Left ventricle myocardium inferior (tissue), 1 donor: Measurements from ENCODE around the gene FYB2. TPM values are rescaled to one million over a fixed set of nuclear protein-coding genes. Genes with fewer than 3 reads are reported as not detected.

ENCODE experiments used
- DNase-seq: peaks from one replicate; pipeline ENCODE4 v3.0.0-alpha.2; 2020
- H3K27ac ChIP-seq: fragments of 200-600 bp; replicated peaks from 2 replicates; pipeline ENCODE4 v1.8.0; 2021
- H3K27me3 ChIP-seq: fragments of 200-600 bp; 2 replicates; pipeline ENCODE4 v1.8.0; 2021; ENCODE audit warnings: low read depth
- H3K36me3 ChIP-seq: fragments of 200-600 bp; 2 replicates; pipeline ENCODE4 v1.8.0; 2021
- H3K4me1 ChIP-seq: fragments of 200-600 bp; 2 replicates; pipeline ENCODE4 v1.8.0; 2021
- H3K4me3 ChIP-seq: fragments of 200-600 bp; 2 replicates; pipeline ENCODE4 v1.8.0; 2021; ENCODE audit warnings: mild to moderate bottlenecking, moderate library complexity
- H3K9me3 ChIP-seq: fragments of 200-600 bp; replicated peaks from 2 replicates; pipeline ENCODE4 v1.8.0; 2021
- intact Hi-C: fragments of 100-400 bp; cut with micrococcal nuclease; formaldehyde crosslinking; loops from one replicate; pipeline ENCODE4 v1.11.0; 2022
- total RNA-seq: library from RNA; stranded (reverse); fragmentation: NEBNext Ultra II Directional; extraction: Animal tissue kit (Norgen Biotek cat#: 25700); gene quantifications from one replicate; pipeline ENCODE4 v1.2.1, GENCODE V29; 2021
- TF ChIP-seq, protein P1 (sequence below): fragments of 200-600 bp; IDR thresholded peaks from 2 replicates; pipeline ENCODE4 v1.8.0; 2021; ENCODE audit warnings: antibody characterized with exemption, mild to moderate bottlenecking, borderline replicate concordance
- donor health status: DM: no; HTN: yes; CAD: no; lungs with severe emphysema.

The FYB2 gene
- total RNA-seq, 1 donor from 2014 or later: 5.7 TPM

DNA sequence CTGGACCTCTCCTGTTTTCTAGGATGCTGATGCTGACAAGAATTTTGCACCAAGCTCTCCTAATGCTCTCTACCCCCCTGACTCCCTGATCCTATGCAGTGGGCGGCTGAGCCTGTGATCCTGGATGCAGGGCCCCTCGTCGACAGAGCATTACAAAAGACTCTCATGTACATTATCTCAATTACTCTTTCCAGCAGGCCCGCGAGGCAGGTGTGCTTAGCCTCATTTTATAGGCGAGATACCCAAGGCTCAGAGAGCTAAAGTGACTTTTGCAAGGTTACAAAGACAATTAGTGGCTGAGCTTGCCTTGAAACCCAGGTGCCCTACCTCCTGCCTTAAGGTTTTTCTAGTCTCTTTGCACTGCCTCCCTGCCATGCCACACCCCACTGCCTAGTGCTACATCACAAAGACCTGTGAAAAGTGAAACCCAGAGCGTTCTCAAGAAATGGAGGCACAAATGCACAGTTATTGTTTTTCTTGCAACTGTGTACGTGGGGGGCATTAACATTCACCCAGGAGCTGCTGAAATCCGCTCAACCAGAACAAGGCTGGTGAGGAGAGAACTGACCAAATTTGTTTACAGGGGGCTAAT is 25.4 kb upstream of the FYB2 start:
- no peak overlapping the region for H3K27ac ChIP-seq
- H3K27me3 ChIP-seq: peaks cover 31% of the 10 kb centered on the region
- no peaks in the 10 kb centered on the region for H3K4me1 ChIP-seq
- TF ChIP-seq, protein P1, sequence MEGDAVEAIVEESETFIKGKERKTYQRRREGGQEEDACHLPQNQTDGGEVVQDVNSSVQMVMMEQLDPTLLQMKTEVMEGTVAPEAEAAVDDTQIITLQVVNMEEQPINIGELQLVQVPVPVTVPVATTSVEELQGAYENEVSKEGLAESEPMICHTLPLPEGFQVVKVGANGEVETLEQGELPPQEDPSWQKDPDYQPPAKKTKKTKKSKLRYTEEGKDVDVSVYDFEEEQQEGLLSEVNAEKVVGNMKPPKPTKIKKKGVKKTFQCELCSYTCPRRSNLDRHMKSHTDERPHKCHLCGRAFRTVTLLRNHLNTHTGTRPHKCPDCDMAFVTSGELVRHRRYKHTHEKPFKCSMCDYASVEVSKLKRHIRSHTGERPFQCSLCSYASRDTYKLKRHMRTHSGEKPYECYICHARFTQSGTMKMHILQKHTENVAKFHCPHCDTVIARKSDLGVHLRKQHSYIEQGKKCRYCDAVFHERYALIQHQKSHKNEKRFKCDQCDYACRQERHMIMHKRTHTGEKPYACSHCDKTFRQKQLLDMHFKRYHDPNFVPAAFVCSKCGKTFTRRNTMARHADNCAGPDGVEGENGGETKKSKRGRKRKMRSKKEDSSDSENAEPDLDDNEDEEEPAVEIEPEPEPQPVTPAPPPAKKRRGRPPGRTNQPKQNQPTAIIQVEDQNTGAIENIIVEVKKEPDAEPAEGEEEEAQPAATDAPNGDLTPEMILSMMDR: no peak
- no peak overlapping the region for H3K4me3 ChIP-seq
- intact Hi-C loops: no loop called here
- DNase-seq: no peak
- peaks cover 4% of the 10 kb centered on the region for H3K9me3 ChIP-seq
- no peaks in the 10 kb centered on the region for H3K36me3 ChIP-seq

DNA sequence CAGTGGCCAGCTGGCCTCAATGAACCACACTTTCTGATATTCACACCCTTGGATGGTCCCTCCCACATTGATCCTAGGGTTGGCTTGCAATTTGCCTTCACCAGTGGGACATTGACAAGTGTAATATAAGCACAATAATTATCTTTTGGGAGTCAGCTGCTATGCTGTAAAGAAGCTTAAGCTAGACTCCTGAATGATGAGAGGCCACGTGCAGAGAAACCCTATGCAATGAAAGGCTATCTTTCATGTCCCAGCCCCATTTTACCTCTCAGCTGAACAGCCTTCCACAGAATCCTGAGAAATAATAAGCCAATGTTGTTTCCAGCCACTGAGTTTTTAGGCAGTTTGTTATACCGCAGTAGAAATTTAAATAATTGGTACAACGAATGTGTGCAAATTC is 24.3 kb upstream of the FYB2 start:
- TF ChIP-seq, protein P1: no peak
- Histone ChIP-seq H3K9me3 (peaks cover 9% of the 10 kb centered on the region), H3K27ac (no peak overlapping the region), H3K4me3 (no peak overlapping the region), H3K4me1 (no peaks in the 10 kb centered on the region), H3K27me3 (peaks cover 31% of the 10 kb centered on the region), H3K36me3 (no peaks in the 10 kb centered on the region)
- intact Hi-C loops: no loop called here
- no peak for DNase-seq

DNA sequence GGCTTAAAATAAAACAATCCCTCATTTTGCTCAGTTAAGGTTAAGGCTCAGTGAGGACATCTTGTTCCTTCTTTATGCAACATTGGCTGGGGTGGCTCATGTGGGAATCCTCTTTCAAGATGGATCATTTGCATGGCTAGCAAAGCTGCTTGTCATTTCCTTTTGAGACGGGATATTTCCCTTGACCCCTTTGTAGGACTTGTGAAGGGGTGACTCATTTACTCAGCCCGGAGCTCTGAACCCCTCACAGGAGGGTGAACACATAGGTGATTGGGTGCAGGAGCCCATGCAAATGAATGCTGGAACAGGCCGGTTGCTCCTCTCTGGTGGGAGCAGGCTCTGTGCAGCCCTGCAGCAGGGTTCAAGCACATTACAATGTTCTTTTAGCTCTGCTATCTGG is 19.6 kb upstream of the FYB2 start:
- H3K9me3 ChIP-seq: peaks cover 9% of the 10 kb centered on the region
- H3K4me1 ChIP-seq: no peaks in the 10 kb centered on the region
- no peaks in the 10 kb centered on the region for H3K36me3 ChIP-seq
- peaks cover 13% of the 10 kb centered on the region for H3K27me3 ChIP-seq
- intact Hi-C loops: no loop called here
- TF ChIP-seq, protein P1: no peak
- H3K27ac ChIP-seq: no peak overlapping the region
- DNase-seq: no peak
- no peak overlapping the region for H3K4me3 ChIP-seq

DNA sequence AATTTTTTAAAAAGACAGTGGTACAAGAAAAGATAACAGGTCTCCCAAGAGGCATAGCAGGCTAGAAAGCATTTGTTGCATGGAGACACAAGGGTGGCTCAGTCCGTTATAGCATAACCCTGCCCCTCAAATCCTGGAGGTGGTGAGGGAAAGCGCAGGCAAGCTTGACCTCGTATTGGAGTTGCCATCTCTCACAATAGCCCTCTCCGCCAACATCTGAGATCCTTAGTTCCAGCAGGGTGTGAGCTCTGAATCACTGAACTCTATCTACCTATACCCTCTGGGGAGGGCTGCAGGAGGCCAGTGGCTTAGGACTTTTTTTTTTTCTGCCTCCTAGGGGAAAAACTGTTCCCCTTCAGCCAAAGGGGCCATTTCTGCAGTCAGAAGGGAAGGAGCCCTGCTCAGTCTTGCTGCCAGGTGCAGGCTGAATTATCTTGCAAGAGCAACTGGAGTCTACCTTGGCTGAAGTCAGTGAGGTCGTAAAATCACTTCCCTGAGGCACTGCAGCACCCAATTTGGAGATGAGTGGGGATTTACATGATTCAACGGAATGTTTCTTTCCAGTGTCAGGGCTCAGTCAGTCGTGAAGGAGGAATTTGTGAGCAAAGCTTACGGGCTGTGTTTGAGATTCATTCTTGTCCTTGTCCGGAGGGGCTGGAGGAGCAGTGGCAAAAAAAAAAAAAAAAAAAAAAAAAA is 18.2 kb upstream of the FYB2 start:
- Histone ChIP-seq H3K4me3 (no peak overlapping the region), H3K4me1 (no peaks in the 10 kb centered on the region), H3K27ac (no peak overlapping the region), H3K36me3 (no peaks in the 10 kb centered on the region), H3K27me3 (peaks cover 12% of the 10 kb centered on the region), H3K9me3 (peaks cover 9% of the 10 kb centered on the region)
- no peak for DNase-seq
- TF ChIP-seq, protein P1: no peak
- intact Hi-C loops: no loop called here

DNA sequence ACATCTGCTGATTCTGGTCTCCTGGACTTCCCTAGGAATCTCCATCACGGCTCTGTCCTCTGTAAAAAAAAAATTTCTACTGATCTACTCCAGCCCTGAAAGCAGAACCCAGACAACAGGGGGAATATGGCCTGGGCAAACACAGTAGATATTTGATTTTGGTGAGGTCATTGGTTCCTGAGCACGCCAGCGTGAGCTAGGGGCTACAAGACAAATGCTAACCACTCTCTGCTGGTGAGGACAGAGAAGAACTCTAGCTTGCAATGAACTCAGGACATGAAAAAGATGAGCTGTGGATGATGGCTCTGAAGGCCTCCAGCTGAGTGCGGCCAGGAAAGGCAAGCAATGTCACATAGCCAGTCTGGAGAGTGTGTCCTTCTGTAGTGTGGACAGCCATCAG is 17.2 kb upstream of the FYB2 start:
- H3K4me1 ChIP-seq: no peaks in the 10 kb centered on the region
- intact Hi-C loops: no loop called here

More for the DNA sequence above, 17.2 kb upstream of the FYB2 start:
- DNase-seq: no peak
- TF ChIP-seq, protein P1: no peak
- Histone ChIP-seq H3K27me3 (peaks cover 8% of the 10 kb centered on the region), H3K27ac (no peak overlapping the region), H3K36me3 (no peaks in the 10 kb centered on the region), H3K4me3 (no peak overlapping the region), H3K9me3 (peaks cover 9% of the 10 kb centered on the region)
